H1 (cell line): ENCODE data around the gene HINT2.

Experiments
- CTCF ChIP-seq, 3 experiments: IDR thresholded peaks; 1 replicate in 2 of 3; 2 replicates in 1 of 3; pipeline versions ENCODE4 v1.5.1 to v1.6.1; 2011; ENCODE audit warnings: low read length in 3 of 3, mild to moderate bottlenecking in 3 of 3, inconsistent platforms in 2 of 3, low read depth in 1 of 3, moderate library complexity in 1 of 3; ENCODE audit not compliant: insufficient read depth in 1 of 3; ENCODE audit errors: control extremely low read depth in 1 of 3
- EP300 ChIP-seq, 2 experiments: IDR thresholded peaks; 1 replicate in 1 of 2; 2 replicates in 1 of 2; pipeline ENCODE4 v1.6.1; 2011 to 2012; ENCODE audit warnings: low read depth in 2 of 2, low read length in 2 of 2, mild to moderate bottlenecking in 2 of 2, borderline replicate concordance in 1 of 2, inconsistent platforms in 1 of 2, moderate library complexity in 1 of 2
- HDAC2 ChIP-seq, 2 experiments: fragments of 300-600 bp in 1 of 2; sonication (generic) in 1 of 2; IDR thresholded peaks; 2 replicates each; pipeline ENCODE4 v1.6.1; 2011 to 2012; ENCODE audit warnings: low read depth in 2 of 2, low read length in 2 of 2, mild to moderate bottlenecking in 2 of 2, moderate library complexity in 2 of 2, borderline replicate concordance in 1 of 2, inconsistent platforms in 1 of 2
- POLR2AphosphoS5 ChIP-seq: IDR thresholded peaks from 2 replicates; pipeline ENCODE4 v1.6.1; 2011; ENCODE audit warnings: low read depth, low read length
- RBBP5 ChIP-seq: IDR thresholded peaks from 2 replicates; pipeline ENCODE4 v1.7.1; 2012; ENCODE audit warnings: low read depth, mild to moderate bottlenecking, inconsistent platforms, low read length, moderate library complexity, borderline replicate concordance
- TBP ChIP-seq: IDR thresholded peaks from 2 replicates; pipeline ENCODE4 v1.6.1; 2011; ENCODE audit warnings: low read depth, low read length, improper control_type of control experiment

GRCh38 chr9:35795695-35796094, 19.1 kb downstream of the HINT2 start:
- TF ChIP-seq POLR2AphosphoS5 (no peak), HDAC2 (IDR thresholded peaks at IDR 0.05; ENCODE audit: borderline replicate concordance in 1 of 2, low read depth in 2 of 2, low read length in 2 of 2) (no peak), EP300 (IDR thresholded peaks at IDR 0.05; ENCODE audit: borderline replicate concordance in 1 of 2, low read depth in 2 of 2, low read length in 2 of 2) (no peak), CTCF (IDR thresholded peaks at IDR 0.05; ENCODE audit: control extremely low read depth in 1 of 3, insufficient read depth in 1 of 3, low read depth in 1 of 3, low read length in 3 of 3) (no peak), TBP (no peak), RBBP5 (no peak)
